ENCODE data around the gene IL1RL1. TPM values are rescaled to one million over a fixed set of nuclear protein-coding genes. Genes with fewer than 3 reads are reported as not detected.
A peak's percentile ranks its signal among the peaks of the same experiment; 100 is the strongest.

The IL1RL1 gene
- total RNA-seq, 4 donors from 2014 or later = 4.0 to 47.2 (median 15.9) TPM

DNA sequence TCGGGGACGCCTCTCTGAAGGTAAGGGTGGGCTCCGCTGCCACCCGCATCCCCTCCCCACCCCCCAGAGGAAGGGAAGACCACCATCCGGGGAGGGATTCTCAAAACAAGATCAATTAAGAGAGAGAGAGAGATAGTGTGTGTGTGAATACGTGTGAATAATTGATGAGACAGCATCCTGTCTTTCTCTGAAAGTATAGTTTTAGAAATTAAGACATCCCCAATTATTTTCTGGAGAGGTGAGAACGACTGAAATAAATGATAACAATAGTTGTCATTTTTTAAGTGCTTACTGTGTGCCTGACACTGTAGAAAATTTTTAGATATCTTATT lies 45.0 kb downstream of the IL1RL1 start:
- TF ChIP-seq POLR2A (IDR thresholded peaks at IDR 0.05) = no peak
- TF ChIP-seq, protein P1, sequence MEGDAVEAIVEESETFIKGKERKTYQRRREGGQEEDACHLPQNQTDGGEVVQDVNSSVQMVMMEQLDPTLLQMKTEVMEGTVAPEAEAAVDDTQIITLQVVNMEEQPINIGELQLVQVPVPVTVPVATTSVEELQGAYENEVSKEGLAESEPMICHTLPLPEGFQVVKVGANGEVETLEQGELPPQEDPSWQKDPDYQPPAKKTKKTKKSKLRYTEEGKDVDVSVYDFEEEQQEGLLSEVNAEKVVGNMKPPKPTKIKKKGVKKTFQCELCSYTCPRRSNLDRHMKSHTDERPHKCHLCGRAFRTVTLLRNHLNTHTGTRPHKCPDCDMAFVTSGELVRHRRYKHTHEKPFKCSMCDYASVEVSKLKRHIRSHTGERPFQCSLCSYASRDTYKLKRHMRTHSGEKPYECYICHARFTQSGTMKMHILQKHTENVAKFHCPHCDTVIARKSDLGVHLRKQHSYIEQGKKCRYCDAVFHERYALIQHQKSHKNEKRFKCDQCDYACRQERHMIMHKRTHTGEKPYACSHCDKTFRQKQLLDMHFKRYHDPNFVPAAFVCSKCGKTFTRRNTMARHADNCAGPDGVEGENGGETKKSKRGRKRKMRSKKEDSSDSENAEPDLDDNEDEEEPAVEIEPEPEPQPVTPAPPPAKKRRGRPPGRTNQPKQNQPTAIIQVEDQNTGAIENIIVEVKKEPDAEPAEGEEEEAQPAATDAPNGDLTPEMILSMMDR (IDR thresholded peaks at IDR 0.05) = no peak
- H3K9me3 ChIP-seq = no peaks in the 10 kb centered on the region
- DNase-seq = no peak

DNA sequence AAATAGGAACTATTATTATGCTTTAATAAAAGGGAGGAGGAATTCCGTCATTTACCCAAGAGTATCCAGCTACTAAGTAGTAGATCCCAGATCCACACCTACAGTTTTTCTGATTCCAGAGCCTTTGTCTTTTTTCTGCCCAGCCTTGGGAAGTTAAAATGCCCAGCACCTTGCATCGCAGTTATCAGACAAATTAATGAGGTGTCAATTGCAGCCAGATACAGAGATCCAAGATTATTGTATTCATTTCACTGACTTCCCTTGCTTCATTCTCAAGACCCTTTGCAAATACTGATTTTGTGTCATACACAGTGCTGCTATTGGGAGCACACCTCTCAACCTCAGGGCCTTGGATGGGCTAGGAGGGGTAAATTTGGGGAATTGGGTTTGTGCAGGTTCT lies 45.4 kb downstream of the IL1RL1 start:
- H3K4me3 ChIP-seq = peak overlapping the region in 3 of 4 donors; percentile 69 to 84 (median 83)
- H3K36me3 ChIP-seq = no peaks in the 10 kb centered on the region
- no peak for TF ChIP-seq POLR2A (IDR thresholded peaks at IDR 0.05)
- TF ChIP-seq, protein P1 (IDR thresholded peaks at IDR 0.05) = no peak
- H3K27me3 ChIP-seq = no peaks in the 10 kb centered on the region
- H3K27ac ChIP-seq = peak overlapping the region; percentile 39 to 82 (median 74)
- DNase-seq = no peak
- no peaks in the 10 kb centered on the region for H3K9me3 ChIP-seq
- peaks cover 0 to 5% (median 0%) of the 10 kb centered on the region in 4 donors for H3K4me1 ChIP-seq

More for the DNA sequence above, 45.0 kb downstream of the IL1RL1 start:
- H3K4me3 ChIP-seq = peak overlapping the region; percentile 53 to 84 (median 76)
- peak overlapping the region; percentile 72 to 82 (median 78) for H3K27ac ChIP-seq
- H3K4me1 ChIP-seq = peaks cover 0 to 5% (median 0%) of the 10 kb centered on the region in 4 donors
- H3K27me3 ChIP-seq = no peaks in the 10 kb centered on the region
- no peaks in the 10 kb centered on the region for H3K36me3 ChIP-seq

DNA sequence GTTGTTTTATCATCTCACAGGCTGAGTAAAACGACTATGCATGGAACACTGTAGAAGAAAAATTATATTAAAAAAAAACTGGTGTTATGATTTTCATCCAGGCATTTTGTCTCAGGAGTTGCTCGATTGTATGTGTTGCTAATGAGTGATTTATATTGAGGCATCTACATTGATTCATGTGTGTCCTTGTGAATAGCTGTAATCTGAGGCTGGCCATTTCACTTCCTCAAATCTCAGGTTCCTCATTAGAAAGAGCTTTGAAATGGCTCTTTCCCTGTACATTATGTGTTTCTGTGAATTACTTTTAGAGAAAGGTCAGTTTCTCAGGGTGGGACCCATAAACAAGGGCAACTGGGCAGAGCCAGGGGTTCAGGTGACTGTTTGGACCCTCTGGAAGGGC lies 46.6 kb downstream of the IL1RL1 start:
- peak overlapping the region in 1 of 4 donors; percentile 64 for H3K27ac ChIP-seq
- H3K4me1 ChIP-seq = peaks cover 0 to 5% (median 0%) of the 10 kb centered on the region in 4 donors
- H3K4me3 ChIP-seq = peak overlapping the region in 2 of 4 donors; percentile 69 to 83
- no peak for DNase-seq
- no peaks in the 10 kb centered on the region for H3K9me3 ChIP-seq
- no peaks in the 10 kb centered on the region for H3K27me3 ChIP-seq
- H3K36me3 ChIP-seq = no peaks in the 10 kb centered on the region
- TF ChIP-seq, protein P1 (IDR thresholded peaks at IDR 0.05) = no peak
- TF ChIP-seq POLR2A (IDR thresholded peaks at IDR 0.05) = no peak

DNA sequence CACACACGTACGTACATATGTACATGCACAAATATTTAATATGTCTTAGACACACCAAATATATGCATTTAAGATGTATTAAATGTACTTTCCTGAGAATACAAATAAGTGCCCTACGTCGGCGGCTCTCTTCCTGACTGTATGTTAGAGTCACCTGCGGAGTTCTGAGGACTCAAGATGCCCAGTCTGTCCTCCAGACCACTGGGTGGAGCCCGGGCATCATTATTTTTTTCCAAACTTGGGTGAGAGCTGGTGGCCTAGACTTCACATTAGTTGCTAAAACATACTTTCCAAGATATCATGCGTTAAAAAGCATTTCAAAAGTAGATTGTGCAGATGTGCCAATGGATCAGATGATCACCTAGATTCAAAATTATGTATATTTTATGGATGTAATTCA lies 47.1 kb downstream of the IL1RL1 start:
- H3K9me3 ChIP-seq = no peaks in the 10 kb centered on the region
- H3K4me3 ChIP-seq = peak overlapping the region in 2 of 4 donors; percentile 4 to 83
- no peaks in the 10 kb centered on the region for H3K27me3 ChIP-seq
- H3K27ac ChIP-seq = peak overlapping the region in 1 of 4 donors; percentile 64
- DNase-seq = peak in 1 of 3 donors; percentile 61
- H3K4me1 ChIP-seq = peaks cover 0 to 5% (median 0%) of the 10 kb centered on the region in 4 donors
- TF ChIP-seq, protein P1 (IDR thresholded peaks at IDR 0.05) = no peak
- no peak for TF ChIP-seq POLR2A (IDR thresholded peaks at IDR 0.05)
- no peaks in the 10 kb centered on the region for H3K36me3 ChIP-seq

DNA sequence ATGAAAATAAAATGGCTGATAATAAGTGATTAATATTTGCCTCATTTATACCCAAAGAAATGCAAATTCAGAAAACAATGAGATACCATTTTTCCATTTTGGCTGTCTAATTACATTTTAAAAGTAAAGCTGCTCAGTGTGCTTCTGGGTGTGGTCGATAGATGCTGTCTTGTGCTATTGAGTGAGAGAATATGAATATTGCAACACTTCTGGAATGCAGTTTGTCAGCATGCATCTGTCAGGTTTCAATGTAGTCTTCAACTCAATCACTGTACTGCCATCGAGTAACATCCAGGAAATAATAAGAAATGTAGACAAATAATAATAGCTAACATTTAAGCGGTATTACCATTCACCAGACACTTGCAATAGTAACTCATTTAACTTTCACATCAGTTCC lies 48.2 kb downstream of the IL1RL1 start:
- H3K27ac ChIP-seq = no peak overlapping the region
- peaks cover 0 to 5% (median 0%) of the 10 kb centered on the region in 4 donors for H3K4me1 ChIP-seq
- H3K27me3 ChIP-seq = no peaks in the 10 kb centered on the region
- DNase-seq = no peak
- no peaks in the 10 kb centered on the region for H3K9me3 ChIP-seq
- no peaks in the 10 kb centered on the region for H3K36me3 ChIP-seq
- H3K4me3 ChIP-seq = no peak overlapping the region
- no peak for TF ChIP-seq POLR2A (IDR thresholded peaks at IDR 0.05)
- TF ChIP-seq, protein P1 (IDR thresholded peaks at IDR 0.05) = no peak

All from Peyer's patch (tissue), 4 donors.